ENCODE data around the gene GMPPA.

The GMPPA gene

DNA sequence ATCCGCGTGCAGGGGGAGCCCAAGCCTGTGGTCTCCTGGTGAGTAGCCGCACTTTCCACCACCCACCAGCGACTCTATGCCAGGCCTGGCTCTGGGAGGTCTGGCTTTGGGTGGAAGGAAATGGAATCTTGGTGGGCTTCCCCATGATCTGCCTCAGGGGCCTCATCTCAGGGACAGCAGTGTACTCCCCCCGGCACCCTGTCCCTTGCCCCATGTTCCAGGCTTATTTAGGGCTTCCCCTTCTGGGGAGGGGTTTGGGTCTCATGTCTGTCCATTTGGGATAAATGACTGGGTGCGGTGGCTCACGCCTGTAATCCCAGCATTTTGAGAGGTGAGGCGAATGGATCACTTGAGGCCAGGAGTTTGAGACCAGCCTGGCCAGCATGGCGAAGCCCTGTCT lies 36.3 kb upstream of the GMPPA start:
- TF ChIP-seq, protein P1, sequence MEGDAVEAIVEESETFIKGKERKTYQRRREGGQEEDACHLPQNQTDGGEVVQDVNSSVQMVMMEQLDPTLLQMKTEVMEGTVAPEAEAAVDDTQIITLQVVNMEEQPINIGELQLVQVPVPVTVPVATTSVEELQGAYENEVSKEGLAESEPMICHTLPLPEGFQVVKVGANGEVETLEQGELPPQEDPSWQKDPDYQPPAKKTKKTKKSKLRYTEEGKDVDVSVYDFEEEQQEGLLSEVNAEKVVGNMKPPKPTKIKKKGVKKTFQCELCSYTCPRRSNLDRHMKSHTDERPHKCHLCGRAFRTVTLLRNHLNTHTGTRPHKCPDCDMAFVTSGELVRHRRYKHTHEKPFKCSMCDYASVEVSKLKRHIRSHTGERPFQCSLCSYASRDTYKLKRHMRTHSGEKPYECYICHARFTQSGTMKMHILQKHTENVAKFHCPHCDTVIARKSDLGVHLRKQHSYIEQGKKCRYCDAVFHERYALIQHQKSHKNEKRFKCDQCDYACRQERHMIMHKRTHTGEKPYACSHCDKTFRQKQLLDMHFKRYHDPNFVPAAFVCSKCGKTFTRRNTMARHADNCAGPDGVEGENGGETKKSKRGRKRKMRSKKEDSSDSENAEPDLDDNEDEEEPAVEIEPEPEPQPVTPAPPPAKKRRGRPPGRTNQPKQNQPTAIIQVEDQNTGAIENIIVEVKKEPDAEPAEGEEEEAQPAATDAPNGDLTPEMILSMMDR (conservative IDR thresholded peaks at IDR 0.05; ENCODE audit: low read length) = no peak
- H3K4me3 ChIP-seq (ENCODE audit: low read length) = no peak overlapping the region
- DNase-seq (ENCODE audit: low read depth) = no peak

DNA sequence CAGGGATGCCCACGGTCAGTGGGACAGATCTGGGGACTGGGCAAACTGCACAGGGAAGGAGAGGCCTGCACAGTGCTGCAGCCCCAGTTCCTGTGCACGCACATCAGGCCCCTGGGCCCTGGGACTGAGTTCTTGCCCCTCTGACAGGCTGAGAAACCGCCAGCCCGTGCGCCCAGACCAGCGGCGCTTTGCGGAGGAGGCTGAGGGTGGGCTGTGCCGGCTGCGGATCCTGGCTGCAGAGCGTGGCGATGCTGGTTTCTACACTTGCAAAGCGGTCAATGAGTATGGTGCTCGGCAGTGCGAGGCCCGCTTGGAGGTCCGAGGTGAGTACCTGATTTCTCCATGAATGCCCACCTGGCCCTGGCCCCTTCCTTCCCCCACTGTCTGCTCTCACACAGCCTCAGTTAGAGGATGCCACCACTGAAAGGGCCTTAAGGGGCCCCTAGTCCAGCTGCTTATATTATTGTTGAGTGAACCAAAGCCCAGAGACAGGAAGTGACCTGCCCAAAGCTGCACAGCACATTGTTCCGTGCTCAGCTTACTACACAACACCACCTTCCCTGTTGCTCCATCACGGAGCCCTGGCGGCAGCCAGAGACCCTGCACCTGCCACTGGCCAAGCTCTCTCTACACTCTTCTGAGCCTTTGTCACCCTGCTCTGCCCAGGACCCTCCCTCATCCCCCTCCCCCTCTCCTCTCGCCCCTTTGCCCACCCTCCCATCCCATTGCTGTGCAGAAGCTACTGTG lies 34.2 kb upstream of the GMPPA start:
- TF ChIP-seq, protein P1 (conservative IDR thresholded peaks at IDR 0.05; ENCODE audit: low read length) = no peak
- DNase-seq (ENCODE audit: low read depth) = no peak
- H3K4me3 ChIP-seq (ENCODE audit: low read length) = no peak overlapping the region

DNA sequence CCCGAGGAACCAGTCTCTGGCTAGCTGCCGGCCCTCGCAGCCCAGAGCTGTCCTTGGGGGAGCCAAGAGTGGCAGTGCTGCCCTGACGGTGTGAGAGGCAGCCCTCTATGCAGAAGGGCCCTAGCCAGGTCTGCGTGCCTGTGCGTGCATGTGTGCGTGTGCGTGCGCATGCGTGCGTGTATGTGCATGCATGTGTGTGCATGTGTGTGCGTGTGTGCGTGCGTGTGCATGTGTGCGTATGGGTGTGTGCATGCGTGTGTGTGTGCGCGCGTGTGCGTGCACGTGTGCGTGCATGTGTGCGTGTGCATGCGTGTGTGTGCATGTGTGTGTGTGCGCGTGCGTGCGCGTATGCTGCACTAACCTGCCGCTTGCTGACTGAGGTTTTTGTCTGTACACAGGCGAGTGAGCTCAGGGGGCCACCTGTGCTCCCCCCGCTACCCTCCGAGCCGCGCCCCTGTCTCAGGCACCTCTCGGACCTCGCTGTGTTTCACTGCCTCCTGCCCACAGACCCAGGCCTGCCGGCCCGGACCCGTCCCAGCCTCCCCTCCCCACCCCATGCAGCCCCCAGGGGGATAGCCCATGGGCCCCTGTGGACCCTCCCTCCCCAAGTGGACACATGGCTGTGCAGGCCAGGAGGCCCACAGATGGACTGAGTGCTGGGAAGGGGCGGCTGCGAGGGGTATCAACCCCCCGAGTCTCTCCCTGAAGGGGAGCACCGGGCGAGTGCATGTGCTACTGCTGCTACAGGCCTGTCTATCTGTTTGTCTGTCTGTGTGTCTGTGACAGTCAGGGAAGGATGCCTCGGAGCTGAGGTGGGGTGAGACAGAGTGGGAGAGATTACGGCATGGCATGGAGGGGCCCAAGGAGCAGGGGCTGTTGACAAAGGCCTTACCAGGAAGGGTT lies 32.8 kb upstream of the GMPPA start:
- DNase-seq (ENCODE audit: low read depth) = no peak
- TF ChIP-seq, protein P1 (conservative IDR thresholded peaks at IDR 0.05; ENCODE audit: low read length) = no peak
- no peak overlapping the region for H3K4me3 ChIP-seq (ENCODE audit: low read length)

DNA sequence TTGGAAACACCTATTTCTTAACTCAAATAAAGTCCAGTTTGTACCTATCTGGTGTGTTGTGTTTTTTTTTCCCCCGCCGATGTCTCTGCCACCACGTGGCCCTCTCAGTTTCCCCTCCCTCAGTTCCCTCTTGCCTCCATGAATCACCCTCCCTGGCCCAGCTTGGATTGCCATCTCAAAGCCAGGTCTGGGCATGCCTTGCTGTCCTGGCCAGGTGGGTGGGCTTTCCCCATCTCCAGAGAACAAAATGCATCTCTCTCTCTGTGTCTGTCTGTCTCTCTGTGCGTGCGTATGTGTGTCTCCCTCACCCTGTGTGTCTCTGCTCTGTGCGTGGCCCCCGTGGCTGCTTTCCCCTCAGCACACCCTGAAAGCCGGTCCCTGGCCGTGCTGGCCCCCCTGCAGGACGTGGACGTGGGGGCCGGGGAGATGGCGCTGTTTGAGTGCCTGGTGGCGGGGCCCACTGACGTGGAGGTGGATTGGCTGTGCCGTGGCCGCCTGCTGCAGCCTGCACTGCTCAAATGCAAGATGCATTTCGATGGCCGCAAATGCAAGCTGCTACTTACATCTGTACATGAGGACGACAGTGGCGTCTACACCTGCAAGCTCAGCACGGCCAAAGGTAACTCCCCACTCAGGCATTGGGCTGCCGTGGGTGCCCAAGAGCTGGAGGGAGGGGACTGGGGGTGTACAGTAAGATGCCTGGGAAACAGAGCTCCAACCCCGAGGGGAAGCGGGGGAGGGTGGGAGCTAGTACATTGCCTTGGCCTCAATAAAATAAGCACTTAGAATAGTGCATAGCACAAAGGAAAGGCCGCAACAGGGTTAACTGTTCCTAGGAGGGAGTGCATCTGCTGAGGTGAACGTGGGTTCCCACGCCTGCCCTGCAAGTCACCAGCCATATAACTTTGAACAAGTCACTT lies 31.6 kb upstream of the GMPPA start:
- no peak overlapping the region for H3K4me3 ChIP-seq (ENCODE audit: low read length)
- DNase-seq (ENCODE audit: low read depth) = no peak
- TF ChIP-seq, protein P1 (conservative IDR thresholded peaks at IDR 0.05; ENCODE audit: low read length) = no peak

DNA sequence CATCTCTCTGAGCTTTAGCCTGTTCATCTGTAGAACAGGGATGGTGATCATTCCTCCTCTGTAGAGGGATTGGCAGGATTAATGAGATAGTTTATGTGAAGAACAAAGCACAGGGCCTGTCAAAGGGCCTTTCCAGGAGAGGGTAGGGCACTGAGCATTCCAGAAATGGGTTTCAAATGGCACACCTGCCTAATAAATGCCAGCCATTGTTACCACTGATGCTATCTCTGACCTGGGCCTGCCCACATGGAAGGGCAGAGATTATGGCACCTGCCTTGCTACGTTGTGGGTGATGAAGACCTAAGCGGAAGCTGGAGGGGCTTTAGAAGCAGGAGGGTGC lies 31.0 kb upstream of the GMPPA start:
- no peak for DNase-seq (ENCODE audit: low read depth)
- TF ChIP-seq, protein P1 (conservative IDR thresholded peaks at IDR 0.05; ENCODE audit: low read length) = no peak

DNA sequence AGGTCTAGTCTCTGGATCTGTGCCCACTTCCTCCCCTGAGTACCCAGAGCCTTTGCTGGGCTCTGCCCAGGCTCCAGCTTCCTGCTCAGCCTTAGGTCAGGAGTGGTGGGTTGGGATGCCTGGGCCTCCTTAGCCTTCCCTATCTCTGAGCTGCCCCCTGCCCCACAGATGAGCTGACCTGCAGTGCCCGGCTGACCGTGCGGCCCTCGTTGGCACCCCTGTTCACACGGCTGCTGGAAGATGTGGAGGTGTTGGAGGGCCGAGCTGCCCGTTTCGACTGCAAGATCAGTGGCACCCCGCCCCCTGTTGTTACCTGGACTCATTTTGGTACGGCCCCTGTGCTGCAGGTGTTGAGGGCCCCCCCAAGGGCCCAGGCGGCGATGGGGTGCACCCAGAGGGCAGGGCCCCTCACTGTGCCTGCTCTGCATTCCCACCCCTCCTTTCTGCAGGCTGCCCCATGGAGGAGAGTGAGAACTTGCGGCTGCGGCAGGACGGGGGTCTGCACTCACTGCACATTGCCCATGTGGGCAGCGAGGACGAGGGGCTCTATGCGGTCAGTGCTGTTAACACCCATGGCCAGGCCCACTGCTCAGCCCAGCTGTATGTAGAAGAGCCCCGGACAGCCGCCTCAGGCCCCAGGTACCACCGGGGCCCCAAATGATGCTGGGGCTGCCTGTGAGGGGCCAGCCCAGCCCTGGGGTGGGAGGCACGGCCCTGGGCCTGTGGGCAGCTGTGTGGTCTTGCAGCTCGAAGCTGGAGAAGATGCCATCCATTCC lies 30.1 kb upstream of the GMPPA start:
- TF ChIP-seq, protein P1 (conservative IDR thresholded peaks at IDR 0.05; ENCODE audit: low read length) = no peak
- no peak for DNase-seq (ENCODE audit: low read depth)
- H3K4me3 ChIP-seq (ENCODE audit: low read length) = no peak overlapping the region

More for the DNA sequence above, 31.0 kb upstream of the GMPPA start:
- H3K4me3 ChIP-seq (ENCODE audit: low read length) = no peak overlapping the region
